ENCODE measurements around the gene SHPK. TPM values are rescaled to one million over a fixed set of nuclear protein-coding genes. Genes with fewer than 3 reads are reported as not detected.

The SHPK gene
- total RNA-seq, 1 experiment from 2014 or later, result 19.6 TPM

GRCh38 chr17:3656353-3656752 lies 20.3 kb upstream of the SHPK start:
- Histone ChIP-seq H3K27ac (ENCODE audit: low read depth, low read length) (no peak overlapping the region), H4K20me1 (ENCODE audit: insufficient read depth) (no peaks in the 10 kb centered on the region), H3K79me2 (ENCODE audit: insufficient read depth, low read length) (no peaks in the 10 kb centered on the region), H3K36me3 (ENCODE audit: control insufficient read depth in 1 of 2, insufficient read depth in 2 of 2, low read length in 2 of 2) (no peaks in the 10 kb centered on the region), H3K4me2 (ENCODE audit: low read length) (no peak overlapping the region), H2AFZ (ENCODE audit: low read depth, low read length, poor library complexity, severe bottlenecking) (no peak overlapping the region), H3K9ac (ENCODE audit: low read length) (no peak overlapping the region), H3K9me2 (ENCODE audit: insufficient read depth) (no peaks in the 10 kb centered on the region), H3K4me3 (replicated peaks in 1 of 2; ENCODE audit: low read depth in 1 of 2, low read length in 2 of 2) (no peak overlapping the region), H3K4me1 (ENCODE audit: control insufficient read depth in 1 of 2, insufficient read depth in 2 of 2, low read length in 2 of 2) (peaks cover 12 to 16% of the 10 kb centered on the region in 2 experiments), H3K27me3 (ENCODE audit: insufficient read depth, low read length) (no peaks in the 10 kb centered on the region), H3K9me3 (ENCODE audit: control insufficient read depth in 1 of 2, insufficient read depth in 1 of 2, low read depth in 1 of 2, low read length in 2 of 2) (no peaks in the 10 kb centered on the region)
- DNase-seq (ENCODE audit: low read depth, low spot score), result no peak
- CTCF ChIA-PET, result no interaction called here
- ATAC-seq, result no peak
- no TSS peak for BruUV-seq (replicated peaks)
- POLR2A ChIA-PET, result no interaction called here
- intact Hi-C loops (cut with micrococcal nuclease), result no loop called here
- RAD21 ChIA-PET (ENCODE audit: low non-redundant PET in 1 of 2, low total read pairs in 2 of 2, uncharacterized antibody in 2 of 2, unreplicated experiment in 2 of 2), result no interaction called here
- TF ChIP-seq EZH2 (IDR thresholded peaks at IDR 0.05) (no peak), JUND (IDR thresholded peaks at IDR 0.05) (no peak)

- Histone ChIP-seq H3K27ac (ENCODE audit: low read depth, low read length) (no peak overlapping the region), H3K27me3 (ENCODE audit: insufficient read depth, low read length) (no peaks in the 10 kb centered on the region), H3K4me2 (ENCODE audit: low read length) (no peak overlapping the region), H4K20me1 (ENCODE audit: insufficient read depth) (no peaks in the 10 kb centered on the region), H3K4me1 (ENCODE audit: control insufficient read depth in 1 of 2, insufficient read depth in 2 of 2, low read length in 2 of 2) (peaks cover 12 to 16% of the 10 kb centered on the region in 2 experiments), H3K9ac (ENCODE audit: low read length) (no peak overlapping the region), H3K9me3 (ENCODE audit: control insufficient read depth in 1 of 2, insufficient read depth in 1 of 2, low read depth in 1 of 2, low read length in 2 of 2) (no peaks in the 10 kb centered on the region), H3K4me3 (replicated peaks in 1 of 2; ENCODE audit: low read depth in 1 of 2, low read length in 2 of 2) (no peak overlapping the region), H3K36me3 (ENCODE audit: control insufficient read depth in 1 of 2, insufficient read depth in 2 of 2, low read length in 2 of 2) (no peaks in the 10 kb centered on the region), H2AFZ (ENCODE audit: low read depth, low read length, poor library complexity, severe bottlenecking) (no peak overlapping the region), H3K9me2 (ENCODE audit: insufficient read depth) (no peaks in the 10 kb centered on the region), H3K79me2 (ENCODE audit: insufficient read depth, low read length) (no peaks in the 10 kb centered on the region)
- intact Hi-C loops (cut with micrococcal nuclease), result no loop called here
- BruUV-seq (replicated peaks), result no TSS peak
- POLR2A ChIA-PET, result no interaction called here
- CTCF ChIA-PET, result no interaction called here
- ATAC-seq (no peak), DNase-seq (ENCODE audit: low read depth, low spot score) (no peak)
- TF ChIP-seq TCF7L2 (IDR thresholded peaks at IDR 0.05; ENCODE audit: borderline replicate concordance, extremely low read depth, insufficient read depth, insufficient read length), result no peak
- TF ChIP-seq ELF1 (IDR thresholded peaks at IDR 0.05; ENCODE audit: borderline replicate concordance, low read depth), result no peak
- no peak for TF ChIP-seq ZBTB33 (IDR thresholded peaks at IDR 0.05; ENCODE audit: extremely low read depth, insufficient replicate concordance, low read length)
- no peak for TF ChIP-seq REST (IDR thresholded peaks at IDR 0.05; ENCODE audit: low read depth)
- no peak for TF ChIP-seq JUND (IDR thresholded peaks at IDR 0.05)
- no peak for TF ChIP-seq POLR2AphosphoS5 (IDR thresholded peaks at IDR 0.05; ENCODE audit: low read depth, low read length)
- TF ChIP-seq CEBPB (IDR thresholded peaks at IDR 0.05; ENCODE audit: low read depth), result no peak
- no peak for TF ChIP-seq CTCF (IDR thresholded peaks at IDR 0.05 in 2 of 3, conservative IDR thresholded peaks at IDR 0.05 in 1 of 3; ENCODE audit: borderline replicate concordance in 1 of 3, insufficient read depth in 1 of 3, low read depth in 2 of 3, low read length in 2 of 3)
- TF ChIP-seq YY1 (IDR thresholded peaks at IDR 0.05; ENCODE audit: extremely low read depth, insufficient replicate concordance, low read depth, low read length), result no peak
- no peak for TF ChIP-seq CBX3 (IDR thresholded peaks at IDR 0.05; ENCODE audit: low read depth)
- TF ChIP-seq POLR2A (IDR thresholded peaks at IDR 0.05; ENCODE audit: borderline replicate concordance, extremely low read depth, insufficient read depth, insufficient read length), result no peak
- TF ChIP-seq SIN3A (IDR thresholded peaks at IDR 0.05; ENCODE audit: low read depth), result no peak
- no peak for TF ChIP-seq SRF (IDR thresholded peaks at IDR 0.05; ENCODE audit: low read depth)
- RAD21 ChIA-PET (ENCODE audit: low non-redundant PET in 1 of 2, low total read pairs in 2 of 2, uncharacterized antibody in 2 of 2, unreplicated experiment in 2 of 2), result no interaction called here
Measured at GRCh38 chr17:3655766-3656165, 19.7 kb upstream of the SHPK start.

Measured in HCT116 (cell line).